GM19467 (cell line): Measurements from ENCODE around the gene PDE6B.
"Not testable (repeated sequence)": the region's sequence is repeated elsewhere in the genome, so short reads cannot be mapped to it uniquely, and the experiment has no call there.

Source experiments
- ATAC-seq: cut with Tn5 transposase; IDR thresholded peaks from one replicate; pipeline ENCODE4 v1.9.1; 2021; ENCODE audit warnings: mild to moderate bottlenecking, moderate library complexity; ENCODE audit not compliant: unreplicated experiment

PDE6B gene

DNA sequence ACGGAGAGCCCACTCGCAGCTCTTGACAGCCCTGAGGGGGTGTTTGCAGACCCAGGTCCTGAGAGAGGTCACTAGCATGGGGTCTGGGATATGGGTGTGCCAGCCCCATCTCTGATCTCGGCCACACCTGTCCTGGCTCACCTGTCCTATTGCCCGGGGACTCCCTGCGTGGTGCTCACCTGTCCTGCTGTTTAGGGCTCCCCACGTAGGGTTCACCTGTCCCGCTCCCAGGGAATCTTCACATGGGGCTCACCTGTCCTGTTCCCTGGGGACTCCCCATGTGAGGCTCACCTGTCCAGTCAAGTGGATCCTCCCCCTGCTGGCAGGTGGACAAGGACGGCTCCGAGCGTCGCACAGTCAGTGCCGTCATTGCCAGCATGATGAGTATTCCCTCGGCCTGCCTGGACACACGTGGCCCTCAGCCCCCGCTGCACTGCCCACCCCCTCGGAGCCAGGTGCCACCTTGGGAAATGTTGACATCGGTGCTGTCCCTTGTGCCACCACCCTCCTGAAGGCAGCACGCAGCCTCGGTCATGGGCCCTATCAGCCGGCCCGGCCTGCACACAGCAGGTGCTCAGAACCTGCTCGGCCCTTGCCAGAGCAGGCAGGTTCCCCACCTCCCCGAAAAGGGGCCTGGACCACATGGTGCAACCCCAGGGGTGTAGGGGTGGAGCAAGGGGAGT, 57.3 kb downstream of the PDE6B start:
- ATAC-seq = no peak

DNA sequence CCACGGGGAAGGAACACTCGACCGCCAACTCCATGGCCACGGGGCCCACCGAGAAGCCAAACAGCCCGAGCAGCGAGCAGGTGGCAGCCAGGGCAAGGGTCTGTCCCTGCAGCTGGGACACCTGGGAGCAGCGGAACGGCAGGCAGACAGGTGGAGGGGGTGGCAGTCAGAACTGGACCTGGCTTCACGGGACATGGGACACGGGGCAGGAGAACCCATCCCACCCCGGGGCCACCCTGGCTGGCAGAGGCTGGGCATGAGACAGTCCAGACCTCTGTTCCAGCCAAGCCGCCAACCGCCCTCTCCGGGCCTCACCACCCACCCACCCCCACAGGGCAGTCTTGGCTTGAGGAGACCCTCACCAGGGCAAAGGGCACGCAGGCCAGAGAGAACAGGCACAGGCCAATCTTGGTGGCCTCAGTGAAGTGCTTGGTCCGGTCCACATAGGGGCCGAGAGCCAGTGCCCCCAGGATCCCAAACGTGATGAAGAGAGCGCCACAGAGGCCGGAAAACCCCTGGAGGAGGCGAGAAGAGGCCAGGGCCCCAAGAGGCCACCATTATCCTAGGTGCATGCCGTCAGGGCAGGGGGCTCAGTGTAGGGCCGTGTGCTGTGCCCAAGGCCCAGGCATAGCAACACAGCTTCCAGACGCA, 58.0 kb downstream of the PDE6B start:
- ATAC-seq = no peak

DNA sequence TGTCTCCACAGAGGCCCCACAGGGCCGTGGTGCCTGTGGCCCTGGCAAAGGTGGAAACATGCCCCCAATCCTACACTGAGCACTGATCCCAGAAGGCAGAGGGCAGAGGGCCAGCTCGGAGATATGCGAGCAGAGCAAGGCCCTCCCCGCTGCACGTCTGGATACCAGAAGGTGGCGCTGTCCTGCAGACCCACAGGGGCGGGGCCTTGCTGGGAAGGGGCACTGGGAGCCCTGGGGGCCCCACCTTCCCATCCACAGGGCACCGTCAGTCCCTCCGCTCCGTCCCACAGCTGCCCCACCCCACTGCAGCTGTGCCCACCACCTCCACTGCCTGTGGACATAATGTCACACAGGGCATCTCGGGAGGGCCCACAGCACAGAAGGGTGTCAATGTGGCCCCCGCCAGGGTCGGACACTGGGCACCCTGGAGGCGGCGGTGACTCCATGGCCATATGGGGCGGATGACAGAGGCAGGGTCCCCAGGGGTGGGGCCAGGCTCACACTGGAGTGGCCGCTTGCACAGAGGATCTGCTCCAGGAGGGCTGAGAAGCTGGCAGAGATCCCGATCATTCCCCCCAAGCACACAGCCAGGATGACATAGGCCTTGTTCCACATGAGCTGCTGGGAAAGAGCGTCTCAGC, 58.7 kb downstream of the PDE6B start:
- ATAC-seq = no peak

DNA sequence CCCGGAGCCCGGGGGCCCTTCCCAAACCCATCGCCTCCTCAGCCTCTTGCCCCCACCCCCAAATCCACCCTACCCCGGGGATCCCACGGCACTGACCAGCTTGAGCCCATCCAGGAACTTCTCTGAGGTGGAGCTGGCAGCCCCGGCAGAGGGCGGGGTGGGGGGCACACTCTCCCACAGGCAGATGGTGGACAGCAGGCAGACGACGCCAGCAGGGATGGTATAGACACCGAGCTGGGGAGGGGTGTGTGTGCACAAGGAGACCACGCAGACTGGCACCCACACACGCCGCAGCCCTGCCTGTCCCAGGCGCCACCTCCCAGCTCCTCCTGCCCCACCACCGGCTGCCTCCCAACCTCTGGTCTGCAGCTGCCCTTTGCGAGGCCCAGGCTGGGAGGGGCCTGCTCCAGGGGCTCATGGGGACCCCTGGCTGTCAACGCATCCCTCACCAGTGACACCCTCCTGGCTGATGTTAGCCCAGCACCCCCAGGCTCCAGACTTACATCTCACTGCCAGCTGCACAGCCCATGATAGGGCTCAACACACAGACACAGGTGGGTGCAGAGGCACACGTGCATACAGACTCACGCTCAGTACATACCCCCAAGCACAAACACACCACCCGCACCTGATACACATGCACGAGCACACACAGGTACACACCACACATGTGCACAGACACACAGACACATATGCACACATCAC, 59.4 kb downstream of the PDE6B start:
- no peak for ATAC-seq

DNA sequence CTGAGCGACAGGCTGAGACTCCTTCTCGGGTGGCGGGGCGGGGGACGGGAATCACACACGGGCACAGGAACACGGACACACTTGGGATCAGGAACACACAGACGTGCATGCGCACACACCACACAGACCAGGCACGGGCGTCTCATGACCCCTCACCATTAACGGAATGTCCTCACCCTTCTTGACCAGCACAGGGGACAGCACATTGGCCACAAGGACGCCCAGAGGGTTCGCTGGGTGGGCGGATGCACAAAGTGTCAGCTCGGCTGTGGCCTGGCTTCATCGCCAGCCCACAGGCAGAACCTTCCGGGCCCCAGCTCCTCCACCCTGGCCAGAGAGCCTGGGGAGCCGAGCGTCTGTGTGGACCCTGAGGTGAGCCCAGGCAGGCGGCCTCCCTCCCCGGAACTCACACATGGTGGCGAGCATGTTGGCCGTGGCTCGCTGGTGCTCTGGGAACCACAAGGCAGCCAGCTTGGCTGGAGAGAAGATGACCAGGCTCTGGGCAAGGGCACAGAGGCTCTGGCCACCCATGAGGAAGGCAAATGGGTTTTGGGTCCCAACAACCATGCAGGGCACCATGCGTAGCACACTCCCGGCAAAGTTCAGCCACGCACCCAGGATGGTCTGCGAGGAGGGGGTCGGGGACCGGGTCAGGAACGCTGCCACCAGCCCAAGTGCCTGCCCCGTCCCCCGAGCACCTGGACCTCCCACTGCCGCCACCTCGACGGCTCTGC, 60.5 kb downstream of the PDE6B start:
- no peak for ATAC-seq

DNA sequence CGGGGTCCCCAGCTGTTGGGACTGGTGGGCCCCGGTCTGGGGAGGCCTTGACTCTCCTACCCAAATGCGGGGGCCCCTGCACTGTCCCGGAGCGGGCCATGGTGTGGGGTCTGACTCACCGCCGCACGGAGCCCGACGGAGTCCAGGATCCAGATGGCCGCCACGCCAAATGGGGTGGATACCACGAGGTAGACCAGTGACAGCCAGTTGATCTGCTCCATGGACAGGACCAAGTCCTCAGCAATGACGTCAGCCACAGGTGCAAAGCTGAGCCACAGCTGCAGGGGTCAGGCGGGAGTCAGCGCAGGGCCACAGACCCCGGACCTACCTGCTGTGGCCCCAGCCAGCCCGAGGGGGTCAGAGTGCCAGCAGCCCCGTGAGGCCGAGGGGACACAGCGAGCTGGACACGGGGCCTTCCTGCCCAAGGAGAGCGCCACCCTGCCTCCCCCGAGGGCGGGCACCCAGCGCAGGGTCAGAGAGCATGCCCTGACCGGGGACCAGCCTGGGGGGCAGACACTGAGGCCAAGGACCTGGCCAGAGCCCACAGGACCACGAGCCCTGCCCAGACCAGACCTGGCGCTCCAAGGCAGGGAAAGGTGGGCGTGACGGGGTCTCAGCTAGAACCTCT, 61.2 kb downstream of the PDE6B start:
- no peak for ATAC-seq

DNA sequence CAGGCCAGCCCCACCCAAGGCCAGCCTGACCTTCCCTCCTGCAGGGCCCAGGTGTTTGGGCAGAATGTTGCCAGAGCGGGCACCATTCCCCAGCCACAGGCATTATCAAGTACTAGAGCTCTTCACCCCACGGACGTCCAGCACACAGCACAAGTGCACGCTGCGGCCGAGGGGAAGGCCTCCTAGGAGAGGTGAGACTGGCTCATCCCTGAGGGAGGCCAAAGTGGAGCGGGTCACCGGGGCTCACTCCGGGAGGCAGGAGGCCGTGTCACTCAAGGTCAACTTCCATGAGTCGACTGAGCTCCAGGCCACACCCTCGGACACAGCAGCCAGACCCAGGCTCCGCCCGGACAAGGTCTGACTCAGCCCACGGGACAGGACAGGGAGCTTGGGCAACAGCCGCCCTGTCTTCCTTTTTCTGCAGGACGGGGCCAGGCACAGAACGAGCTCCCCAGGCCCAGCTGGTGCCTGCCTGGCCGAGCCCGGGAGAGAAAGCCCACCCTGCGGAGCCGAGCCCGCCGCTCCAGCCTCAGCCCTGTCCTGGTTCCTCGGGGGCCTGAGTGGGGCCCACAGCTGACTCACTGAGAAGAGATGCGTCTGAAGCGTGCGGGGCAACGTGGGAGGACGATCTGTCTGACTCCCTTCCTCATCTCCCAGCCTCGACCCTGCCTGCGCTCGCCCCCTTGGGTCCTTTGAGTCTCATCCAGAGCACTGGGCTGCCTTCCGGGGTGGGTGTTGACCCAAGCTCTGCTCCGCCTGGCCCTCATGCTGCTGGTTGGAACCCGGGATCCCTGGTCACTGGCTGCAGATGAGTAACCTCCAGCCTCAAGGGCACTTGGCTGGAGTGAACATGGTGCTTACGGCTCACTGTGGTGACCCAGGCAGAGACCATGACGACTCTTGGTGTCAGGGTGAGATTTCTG, 61.9 kb downstream of the PDE6B start:
- ATAC-seq = no peak

DNA sequence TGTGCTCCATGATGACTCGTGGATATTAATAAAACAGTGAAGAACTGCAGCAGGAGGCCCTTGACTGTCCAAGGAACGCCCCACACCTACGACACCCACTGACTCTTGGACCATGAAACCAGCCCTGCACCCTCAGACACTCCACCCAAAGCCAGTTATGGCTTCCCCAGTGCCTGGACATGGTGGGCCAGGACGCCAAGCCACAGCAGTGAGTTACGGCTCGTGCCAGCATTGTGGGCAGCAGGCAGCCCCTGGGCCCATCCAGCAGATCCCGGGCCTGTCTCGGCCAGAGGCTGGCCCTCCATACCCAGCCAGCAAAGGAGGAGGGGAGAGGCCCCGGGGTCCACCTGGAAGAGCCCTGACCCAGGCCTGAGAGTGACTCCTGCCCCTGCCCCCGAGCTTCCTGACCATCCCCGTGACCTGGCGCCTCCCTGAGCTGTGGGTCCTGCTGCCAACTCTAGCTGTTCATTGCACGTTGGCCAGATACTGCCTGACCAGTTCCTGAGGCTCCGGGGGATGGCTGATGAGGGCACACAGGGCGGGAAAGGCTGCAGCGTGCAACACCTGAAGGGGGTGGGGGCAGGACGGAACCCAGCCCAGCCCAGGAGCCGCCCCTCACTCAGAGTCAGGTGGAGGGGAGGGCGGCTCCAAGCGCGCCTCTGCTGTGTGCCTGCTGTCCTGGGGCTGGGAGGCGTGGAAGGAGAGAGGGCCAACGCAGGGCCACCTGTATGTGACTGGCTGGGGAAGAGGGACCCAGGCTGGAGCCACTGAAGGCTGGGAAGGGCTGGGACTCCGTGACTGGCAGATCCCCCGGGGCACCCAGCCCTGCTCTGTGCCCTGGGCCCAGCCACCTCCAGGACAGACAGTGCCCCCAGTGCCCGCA, 62.8 kb downstream of the PDE6B start:
- ATAC-seq = no peak

DNA sequence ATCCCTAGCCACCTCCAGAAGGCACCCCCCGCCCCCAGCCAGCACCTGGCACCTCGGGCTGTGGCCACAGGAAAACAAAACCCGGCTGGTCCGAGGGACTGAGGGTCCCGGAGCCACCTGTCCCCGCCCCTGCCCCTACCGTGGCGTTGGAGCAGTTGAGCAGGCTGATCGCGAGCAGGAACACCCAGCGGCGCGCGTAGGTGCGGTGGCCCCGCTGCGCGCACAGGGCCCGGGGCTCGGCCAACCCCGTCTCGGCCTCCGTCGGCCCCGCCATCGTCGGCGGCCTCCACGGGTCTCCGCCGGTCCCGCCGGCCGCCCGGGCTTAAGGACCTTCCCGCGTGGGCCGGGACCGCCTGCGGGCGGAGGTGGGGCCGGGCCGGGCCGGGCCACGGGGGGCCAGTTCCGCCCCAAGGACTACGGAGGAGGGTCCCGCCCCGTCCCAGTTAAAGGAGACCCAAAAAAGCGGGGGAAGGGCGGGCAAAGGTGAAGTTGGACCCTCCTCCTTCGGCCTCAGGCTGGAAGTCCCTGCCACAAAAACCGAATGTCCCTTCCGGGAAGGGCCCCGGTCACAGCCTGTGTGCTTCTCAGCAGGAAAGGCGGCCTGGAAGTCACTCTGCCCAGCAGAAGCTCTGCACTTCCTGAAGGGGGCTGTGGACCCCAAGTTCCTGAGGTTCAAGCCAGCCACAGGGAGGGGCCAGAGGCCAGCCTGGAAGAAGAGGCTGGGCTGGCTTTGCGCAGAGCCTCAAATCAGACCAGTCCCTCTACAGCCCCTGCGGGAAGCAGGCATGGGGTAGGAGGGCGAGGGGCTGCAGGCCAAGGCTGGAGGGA, 63.7 kb downstream of the PDE6B start, which contains the start of gene SLC49A3:
TSS of gene SLC49A3 (minus strand) at position 298 of the 828 bp plus-strand sequence. CDS start at position 274, 24 bp downstream.
- ATAC-seq = no peak

DNA sequence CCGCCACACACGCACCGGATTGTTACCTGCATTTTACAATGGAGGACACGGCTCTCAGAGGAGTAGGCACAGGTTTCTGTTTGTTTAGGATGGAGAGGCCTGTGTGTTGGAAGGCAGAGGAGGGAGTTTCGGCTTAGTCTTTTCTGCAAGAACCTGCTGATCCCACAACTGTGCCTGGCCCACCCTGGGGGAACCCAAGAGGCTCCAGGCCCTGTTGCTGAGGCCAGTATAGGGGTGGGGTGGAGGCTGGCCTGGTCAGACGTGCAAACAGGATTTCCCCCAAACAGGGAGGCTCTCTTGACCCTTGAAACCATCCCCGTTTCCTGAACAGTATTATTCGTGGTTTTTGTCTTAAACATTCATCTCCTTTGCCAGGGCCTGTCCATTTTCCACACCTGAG, 64.3 kb downstream of the PDE6B start:
- no peak for ATAC-seq

DNA sequence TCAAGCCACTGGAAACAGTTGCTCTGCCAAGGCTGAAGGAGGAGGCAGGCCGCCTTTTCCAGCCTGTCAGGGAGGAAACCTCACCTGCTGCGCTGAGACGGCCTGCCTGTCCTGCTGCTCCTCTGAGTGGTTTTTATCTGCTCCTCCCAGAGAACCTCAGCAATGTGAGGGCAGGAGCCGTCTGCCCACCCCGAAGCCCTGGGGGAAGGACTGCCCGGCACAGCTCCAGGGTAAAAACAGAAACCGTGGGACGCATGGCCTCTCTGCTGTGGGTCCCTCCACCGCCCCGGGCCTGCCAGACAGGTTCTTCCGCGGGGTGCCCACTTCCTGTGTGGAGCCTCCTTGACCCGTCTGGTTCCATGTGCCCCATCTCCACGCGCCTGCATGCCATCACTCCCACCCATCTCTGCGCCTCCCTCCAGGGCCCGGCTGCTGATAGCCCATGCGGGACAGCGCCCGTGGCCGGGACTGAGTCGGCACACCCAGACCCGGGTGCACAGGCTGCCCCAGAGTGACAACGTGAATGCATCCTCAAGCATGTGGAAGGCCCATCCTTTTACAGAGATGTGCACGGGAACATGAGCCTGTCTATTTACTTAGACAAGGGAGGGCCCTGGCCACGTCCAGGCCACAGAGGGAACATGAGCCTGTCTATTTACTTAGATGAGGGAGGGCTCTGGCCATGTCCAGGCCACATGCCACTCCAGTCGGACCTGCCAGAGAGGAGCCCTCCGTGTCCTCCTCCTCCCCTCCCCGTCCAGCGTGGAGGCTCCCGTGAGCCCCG, 67.6 kb downstream of the PDE6B start:
- ATAC-seq = no peak

DNA sequence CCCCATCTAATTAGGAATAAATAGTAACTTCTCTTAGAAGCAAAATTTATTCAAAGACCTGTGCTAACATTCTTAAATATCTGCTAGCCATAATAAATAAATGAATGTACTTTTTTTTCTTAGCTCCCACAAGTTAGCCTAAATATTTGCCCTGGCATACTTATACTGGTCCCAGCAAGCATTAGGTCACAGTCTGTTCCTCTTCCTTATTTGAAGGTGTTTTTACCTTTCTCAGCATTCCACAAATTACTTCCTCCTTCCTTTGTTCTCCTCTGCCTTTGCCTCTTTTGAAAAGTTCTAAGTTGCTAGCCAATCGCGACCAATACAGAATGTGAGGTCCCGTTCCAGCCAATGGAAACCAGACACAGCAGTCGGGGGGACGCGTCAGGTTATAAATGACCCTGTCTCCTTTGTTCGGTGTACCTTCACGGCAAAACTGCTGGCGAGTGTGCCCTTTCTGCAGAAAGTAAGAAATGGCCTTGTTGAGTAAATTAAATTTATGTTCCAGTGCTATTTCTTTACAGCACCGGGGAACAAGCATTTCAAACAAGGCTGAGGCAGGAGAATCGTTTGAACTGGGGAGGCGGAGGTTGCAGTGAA, 69.1 kb downstream of the PDE6B start:
- ATAC-seq = not testable (repeated sequence)

DNA sequence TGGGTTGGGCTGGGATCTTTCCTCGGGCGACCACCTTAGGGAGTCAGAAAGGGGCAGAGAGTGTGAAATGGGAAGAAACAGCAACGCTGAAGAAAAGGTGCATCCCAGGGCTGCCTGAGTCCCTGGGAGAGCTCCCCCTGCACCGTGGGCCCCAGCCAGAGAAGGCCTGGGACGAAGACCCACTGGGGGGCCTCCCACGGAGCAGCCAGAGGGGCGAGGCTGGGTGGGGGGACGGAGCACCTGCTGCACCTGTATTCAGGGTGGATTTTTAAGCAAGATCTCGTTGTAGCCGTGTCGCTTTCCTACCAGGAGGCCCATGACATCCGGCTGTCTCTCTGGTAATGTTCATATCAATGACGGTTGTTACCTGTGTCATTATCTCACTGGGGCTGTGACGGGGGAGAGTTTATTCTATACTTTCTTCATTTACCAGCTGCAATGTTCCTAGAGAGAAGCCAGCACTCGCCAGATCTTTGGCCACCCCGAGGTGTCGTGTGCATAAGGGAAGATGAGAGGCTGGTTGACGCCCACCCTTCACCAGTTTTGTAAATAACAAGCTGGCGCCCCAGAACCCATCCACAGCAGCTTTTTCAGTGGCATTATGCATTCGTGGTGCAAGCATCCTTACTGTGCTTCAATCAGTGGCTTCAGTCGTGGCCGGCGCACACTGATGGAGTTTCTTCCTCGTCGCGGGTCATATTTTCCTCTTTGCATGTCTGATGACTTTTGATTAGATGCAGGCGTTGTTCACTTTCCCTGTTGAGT, 74.6 kb downstream of the PDE6B start:
- no peak for ATAC-seq

DNA sequence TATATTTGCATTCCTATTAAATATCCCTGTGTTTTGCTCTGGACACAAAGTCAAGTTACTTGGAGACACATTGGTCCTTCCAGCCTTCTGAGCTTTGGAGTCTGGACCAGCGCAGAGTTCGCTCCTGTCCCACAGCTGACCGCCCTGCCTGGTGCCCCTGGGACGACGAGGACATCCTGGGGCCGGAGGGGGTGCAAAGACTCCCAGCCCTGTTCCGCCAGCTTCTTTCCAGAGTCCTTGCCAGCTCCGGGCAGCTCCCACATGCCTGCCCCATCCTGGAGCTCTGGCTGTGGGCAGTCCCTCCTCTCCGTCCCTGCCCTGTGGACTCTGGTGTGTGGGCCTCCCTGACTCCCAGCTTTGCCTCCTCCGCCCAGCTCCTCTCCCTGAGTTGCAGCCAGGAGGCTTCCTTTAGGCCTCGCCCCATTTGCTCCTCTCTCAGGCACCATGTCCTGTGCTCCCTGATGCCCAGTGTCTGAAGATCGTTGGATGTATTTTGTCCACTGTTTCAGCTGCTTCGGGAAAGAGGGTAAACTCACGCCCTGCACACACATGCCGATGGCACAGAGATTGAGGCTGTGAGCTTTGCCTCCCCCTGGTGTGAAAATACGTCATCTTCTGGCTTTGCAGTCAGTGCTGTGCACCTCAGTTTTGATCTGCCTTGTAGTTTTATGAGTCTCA, 75.4 kb downstream of the PDE6B start:
- no peak for ATAC-seq

DNA sequence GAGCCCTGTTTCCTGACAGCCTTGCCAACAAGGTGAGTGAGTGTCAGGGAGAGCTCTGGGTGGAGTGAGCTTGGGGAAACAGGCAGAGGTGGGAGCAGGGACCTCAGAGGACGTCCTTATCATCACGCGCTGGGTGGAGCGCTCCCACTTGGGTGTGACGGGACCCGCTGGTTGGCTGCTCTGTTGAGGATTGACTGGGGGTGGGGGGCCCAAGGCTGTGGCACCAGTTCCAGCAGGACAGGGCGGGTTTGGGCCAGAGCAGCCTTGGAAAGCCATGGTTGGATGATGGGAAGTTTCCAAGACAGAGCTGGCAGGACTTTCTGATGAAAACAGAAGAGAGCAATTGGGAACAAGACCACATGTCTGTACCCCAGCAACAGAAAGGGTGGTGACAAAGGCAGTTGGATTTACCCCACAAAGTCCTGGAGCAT, 77.3 kb downstream of the PDE6B start:
- no peak for ATAC-seq
